Measurements from ENCODE around the gene SLC13A1.

DNA sequence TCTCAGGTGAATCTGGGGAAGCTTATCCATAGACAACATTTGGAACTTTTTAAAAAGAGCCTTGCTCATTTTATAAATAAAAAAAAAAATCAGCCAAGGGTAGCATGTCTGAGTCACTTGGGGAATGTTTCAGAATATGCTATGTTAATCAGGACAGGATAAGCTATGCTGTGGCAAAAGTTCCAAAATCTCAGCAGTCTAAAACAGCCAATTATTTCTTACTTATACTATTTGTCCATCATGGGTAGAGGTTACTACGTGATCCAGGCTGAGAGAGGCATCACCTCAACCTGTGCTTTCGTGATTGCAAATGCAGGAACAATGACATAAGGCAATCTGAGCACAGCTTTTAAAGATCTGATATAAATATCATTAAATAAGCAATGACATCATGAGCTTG, 6.5 kb downstream of the SLC13A1 start:
- TF ChIP-seq SIN3A (IDR thresholded peaks at IDR 0.05; ENCODE audit: borderline replicate concordance, insufficient read depth, low read length) (no peak), POLR2AphosphoS5 (IDR thresholded peaks at IDR 0.05; ENCODE audit: low read depth, low read length) (no peak)

Measured in PFSK-1 (cell line).